ENCODE data around the gene WRAP73.

GRCh38 chr1:3609769-3610526, 40.0 kb downstream of the WRAP73 start:
- TF ChIP-seq POLR2AphosphoS5 (IDR thresholded peaks at IDR 0.05) (no peak), POLR2A (IDR thresholded peaks at IDR 0.05) (no peak), EP300 (IDR thresholded peaks at IDR 0.05) (no peak)
- TF ChIP-seq, protein P1, sequence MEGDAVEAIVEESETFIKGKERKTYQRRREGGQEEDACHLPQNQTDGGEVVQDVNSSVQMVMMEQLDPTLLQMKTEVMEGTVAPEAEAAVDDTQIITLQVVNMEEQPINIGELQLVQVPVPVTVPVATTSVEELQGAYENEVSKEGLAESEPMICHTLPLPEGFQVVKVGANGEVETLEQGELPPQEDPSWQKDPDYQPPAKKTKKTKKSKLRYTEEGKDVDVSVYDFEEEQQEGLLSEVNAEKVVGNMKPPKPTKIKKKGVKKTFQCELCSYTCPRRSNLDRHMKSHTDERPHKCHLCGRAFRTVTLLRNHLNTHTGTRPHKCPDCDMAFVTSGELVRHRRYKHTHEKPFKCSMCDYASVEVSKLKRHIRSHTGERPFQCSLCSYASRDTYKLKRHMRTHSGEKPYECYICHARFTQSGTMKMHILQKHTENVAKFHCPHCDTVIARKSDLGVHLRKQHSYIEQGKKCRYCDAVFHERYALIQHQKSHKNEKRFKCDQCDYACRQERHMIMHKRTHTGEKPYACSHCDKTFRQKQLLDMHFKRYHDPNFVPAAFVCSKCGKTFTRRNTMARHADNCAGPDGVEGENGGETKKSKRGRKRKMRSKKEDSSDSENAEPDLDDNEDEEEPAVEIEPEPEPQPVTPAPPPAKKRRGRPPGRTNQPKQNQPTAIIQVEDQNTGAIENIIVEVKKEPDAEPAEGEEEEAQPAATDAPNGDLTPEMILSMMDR (IDR thresholded peaks at IDR 0.05): no peak

Measured in stomach (tissue), 4 donors.